ENCODE data around the gene MSI2. TPM values are rescaled to one million over a fixed set of nuclear protein-coding genes. Genes with fewer than 3 reads are reported as not detected.
A peak's percentile ranks its signal among the peaks of the same experiment; 100 is the strongest.

Gene MSI2
- total RNA-seq, 4 donors from 2014 or later: 60.7 to 101 (median 70.9) TPM

GRCh38 chr17:57360266-57360665, 103.9 kb downstream of the MSI2 start:
- no peaks in the 10 kb centered on the region for H3K36me3 ChIP-seq
- TF ChIP-seq POLR2A (IDR thresholded peaks at IDR 0.05): no peak
- TF ChIP-seq, protein P1, sequence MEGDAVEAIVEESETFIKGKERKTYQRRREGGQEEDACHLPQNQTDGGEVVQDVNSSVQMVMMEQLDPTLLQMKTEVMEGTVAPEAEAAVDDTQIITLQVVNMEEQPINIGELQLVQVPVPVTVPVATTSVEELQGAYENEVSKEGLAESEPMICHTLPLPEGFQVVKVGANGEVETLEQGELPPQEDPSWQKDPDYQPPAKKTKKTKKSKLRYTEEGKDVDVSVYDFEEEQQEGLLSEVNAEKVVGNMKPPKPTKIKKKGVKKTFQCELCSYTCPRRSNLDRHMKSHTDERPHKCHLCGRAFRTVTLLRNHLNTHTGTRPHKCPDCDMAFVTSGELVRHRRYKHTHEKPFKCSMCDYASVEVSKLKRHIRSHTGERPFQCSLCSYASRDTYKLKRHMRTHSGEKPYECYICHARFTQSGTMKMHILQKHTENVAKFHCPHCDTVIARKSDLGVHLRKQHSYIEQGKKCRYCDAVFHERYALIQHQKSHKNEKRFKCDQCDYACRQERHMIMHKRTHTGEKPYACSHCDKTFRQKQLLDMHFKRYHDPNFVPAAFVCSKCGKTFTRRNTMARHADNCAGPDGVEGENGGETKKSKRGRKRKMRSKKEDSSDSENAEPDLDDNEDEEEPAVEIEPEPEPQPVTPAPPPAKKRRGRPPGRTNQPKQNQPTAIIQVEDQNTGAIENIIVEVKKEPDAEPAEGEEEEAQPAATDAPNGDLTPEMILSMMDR (IDR thresholded peaks at IDR 0.05): no peak
- intact Hi-C loops (cut with DNase I): no loop called here
- 92 to 94% methylated on average over 2 of the region's 2 CpGs for WGBS, 2 donors
- H3K27ac ChIP-seq: peak overlapping the region in 2 of 3 donors; percentile 95 to 98
- H3K9me3 ChIP-seq: no peaks in the 10 kb centered on the region
- no peak overlapping the region for H3K4me3 ChIP-seq (replicated peaks in 1 of 3)
- no peak for DNase-seq
- peaks cover 45 to 67% of the 10 kb centered on the region in 2 donors for H3K4me1 ChIP-seq
- H3K27me3 ChIP-seq: no peaks in the 10 kb centered on the region

GRCh38 chr17:57362797-57363556, 106.7 kb downstream of the MSI2 start:
- H3K27ac ChIP-seq: peak overlapping the region in 1 of 3 donors; percentile 2
- no peaks in the 10 kb centered on the region for H3K36me3 ChIP-seq
- no peaks in the 10 kb centered on the region for H3K27me3 ChIP-seq
- peaks cover 39 to 67% of the 10 kb centered on the region in 2 donors for H3K4me1 ChIP-seq
- no peak for TF ChIP-seq POLR2A (IDR thresholded peaks at IDR 0.05)
- TF ChIP-seq, protein P1 (IDR thresholded peaks at IDR 0.05): no peak
- no peaks in the 10 kb centered on the region for H3K9me3 ChIP-seq
- intact Hi-C loops (cut with DNase I): no loop called here
- 94 to 96% methylated on average over 9 of the region's 9 CpGs for WGBS, 2 donors
- no peak overlapping the region for H3K4me3 ChIP-seq (replicated peaks in 1 of 3)
- DNase-seq: no peak

GRCh38 chr17:57363580-57363979, 107.3 kb downstream of the MSI2 start:
- Histone ChIP-seq H3K4me1 (peaks cover 35 to 67% of the 10 kb centered on the region in 2 donors), H3K4me3 (replicated peaks in 1 of 3) (no peak overlapping the region), H3K27ac (peak overlapping the region in 1 of 3 donors; percentile 24), H3K36me3 (no peaks in the 10 kb centered on the region), H3K9me3 (no peaks in the 10 kb centered on the region), H3K27me3 (no peaks in the 10 kb centered on the region)
- TF ChIP-seq POLR2A (IDR thresholded peaks at IDR 0.05): no peak
- TF ChIP-seq, protein P1 (IDR thresholded peaks at IDR 0.05): no peak
- intact Hi-C loops (cut with DNase I): no loop called here
- 94 to 99% methylated on average over 4 of the region's 4 CpGs for WGBS, 2 donors
- no peak for DNase-seq

GRCh38 chr17:57363998-57364643, 107.8 kb downstream of the MSI2 start:
- Histone ChIP-seq H3K27ac (peak overlapping the region in 1 of 3 donors; percentile 24), H3K36me3 (no peaks in the 10 kb centered on the region), H3K27me3 (no peaks in the 10 kb centered on the region), H3K9me3 (no peaks in the 10 kb centered on the region), H3K4me1 (peaks cover 30 to 63% of the 10 kb centered on the region in 2 donors), H3K4me3 (replicated peaks in 1 of 3) (no peak overlapping the region)
- WGBS, 2 donors: 77 to 78% methylated on average over 7 of the region's 7 CpGs
- TF ChIP-seq, protein P1 (IDR thresholded peaks at IDR 0.05): no peak
- TF ChIP-seq POLR2A (IDR thresholded peaks at IDR 0.05): peak in 1 of 2 donors; percentile 11
- intact Hi-C loops (cut with DNase I): no loop called here
- peak in 1 of 2 donors; percentile 13 for DNase-seq

GRCh38 chr17:57365420-57365819, 109.1 kb downstream of the MSI2 start:
- 74 to 80% methylated on average over 3 of the region's 3 CpGs for WGBS, 2 donors
- H3K4me3 ChIP-seq (replicated peaks in 1 of 3): no peak overlapping the region
- H3K36me3 ChIP-seq: no peaks in the 10 kb centered on the region
- H3K4me1 ChIP-seq: peaks cover 30 to 61% of the 10 kb centered on the region in 2 donors
- H3K9me3 ChIP-seq: no peaks in the 10 kb centered on the region
- no peak for DNase-seq
- no peaks in the 10 kb centered on the region for H3K27me3 ChIP-seq
- peak overlapping the region in 2 of 3 donors; percentile 14 to 25 for H3K27ac ChIP-seq
- TF ChIP-seq, protein P1 (IDR thresholded peaks at IDR 0.05): no peak
- TF ChIP-seq POLR2A (IDR thresholded peaks at IDR 0.05): no peak
- intact Hi-C loops (cut with DNase I): no loop called here

Data from thyroid gland (tissue), 4 donors.